Measurements from ENCODE around the gene SOX1. TPM values are rescaled to one million over a fixed set of nuclear protein-coding genes. Genes with fewer than 3 reads are reported as not detected.

The SOX1 gene
- total RNA-seq, 4 donors from 2014 or later: 0.23 to 0.93 TPM; not detected in 2

- no peak for TF ChIP-seq POLR2AphosphoS5 (IDR thresholded peaks at IDR 0.05)
- no peak for TF ChIP-seq EP300 (IDR thresholded peaks at IDR 0.05)
- no peak for TF ChIP-seq POLR2A (IDR thresholded peaks at IDR 0.05)
- TF ChIP-seq CTCF (IDR thresholded peaks at IDR 0.05): no peak
- 0% methylated on average over 7 of the region's 32 CpGs; no CpG with 5 or more reads in 1 of the 2 donors for WGBS, 2 donors (ENCODE audit: low coverage in 1 of 2)
- Histone ChIP-seq H3K9me3 (no peaks in the 10 kb centered on the region), H3K27ac (no peak overlapping the region), H3K27me3 (peaks cover 100% of the 10 kb centered on the region), H3K4me1 (peaks cover 0 to 52% (median 2%) of the 10 kb centered on the region in 3 donors), H3K36me3 (no peaks in the 10 kb centered on the region), H3K4me3 (peak overlapping the region in 1 of 2 donors; percentile 34)
- no peak for ATAC-seq
Measured at GRCh38 chr13:112055915-112056269, 11.1 kb upstream of the SOX1 start.

DNA sequence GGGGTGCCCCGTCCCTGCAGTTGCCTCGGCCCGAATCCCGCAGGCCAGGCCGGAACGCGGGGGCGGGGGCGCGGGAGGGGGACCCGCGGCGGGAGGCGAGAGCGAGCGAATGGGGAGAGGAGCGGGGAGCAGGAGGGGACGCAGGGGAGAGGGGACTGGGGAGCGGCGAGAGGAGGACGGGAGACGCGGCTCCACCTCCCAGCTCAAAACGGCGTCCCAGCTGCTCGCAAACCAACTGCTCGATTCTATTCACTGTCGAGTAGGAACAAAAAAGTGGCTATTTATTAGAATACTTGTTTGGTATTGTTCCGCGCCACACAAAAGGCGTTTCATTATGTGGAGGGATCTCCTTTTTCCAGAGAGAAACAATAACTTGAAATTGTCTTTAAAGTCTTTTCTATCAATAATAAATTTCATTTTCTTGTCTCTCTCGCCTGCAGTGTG lies 10.6 kb upstream of the SOX1 start:
- Histone ChIP-seq H3K27me3 (peaks cover 100% of the 10 kb centered on the region), H3K4me1 (peaks cover 0 to 56% (median 2%) of the 10 kb centered on the region in 3 donors), H3K36me3 (no peaks in the 10 kb centered on the region), H3K27ac (no peak overlapping the region), H3K4me3 (peak overlapping the region in 1 of 2 donors; percentile 34), H3K9me3 (no peaks in the 10 kb centered on the region)
- TF ChIP-seq POLR2A (IDR thresholded peaks at IDR 0.05) (no peak), POLR2AphosphoS5 (IDR thresholded peaks at IDR 0.05) (no peak), EP300 (IDR thresholded peaks at IDR 0.05) (no peak), CTCF (IDR thresholded peaks at IDR 0.05) (no peak)
- no peak for ATAC-seq
- 0 to 3% methylated on average over 8 to 16 of the region's 32 CpGs for WGBS, 2 donors (ENCODE audit: low coverage in 1 of 2)

DNA sequence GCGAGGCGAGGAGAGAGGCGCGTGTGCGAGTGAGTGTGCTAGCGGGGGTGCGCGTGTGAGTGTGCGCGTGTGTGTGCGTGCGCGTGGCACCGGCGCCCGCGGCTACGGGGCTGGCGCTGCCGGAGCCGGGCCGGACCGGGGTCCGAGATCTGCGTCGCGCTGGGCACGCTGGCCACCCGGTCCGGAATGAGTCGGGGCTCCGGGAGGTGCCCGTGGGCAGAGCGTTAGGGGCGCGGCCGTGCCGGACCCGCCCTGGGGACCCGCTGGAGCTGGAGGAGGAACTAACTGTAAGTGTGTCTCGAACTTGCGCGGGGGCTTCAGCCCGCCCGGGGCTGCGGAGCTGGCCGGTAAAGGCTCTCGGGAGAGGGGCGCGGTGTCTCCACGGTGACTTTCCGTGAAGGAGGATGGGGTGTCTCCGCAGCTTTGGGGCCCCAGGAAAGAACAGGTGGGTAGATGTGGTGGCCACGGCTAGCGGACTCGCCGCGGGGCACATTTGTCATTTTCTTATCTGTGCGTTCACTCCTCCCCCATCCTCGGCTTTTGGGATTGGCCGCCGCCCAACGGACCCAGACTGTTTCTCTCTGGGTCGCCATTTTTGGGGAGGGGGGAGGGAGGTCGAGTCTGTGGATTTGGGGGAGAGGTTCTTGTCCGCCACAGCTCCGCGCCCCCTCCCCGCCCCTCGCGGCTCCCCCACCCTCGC lies 10.1 kb upstream of the SOX1 start:
- peaks cover 0 to 61% (median 2%) of the 10 kb centered on the region in 3 donors for H3K4me1 ChIP-seq
- no peaks in the 10 kb centered on the region for H3K9me3 ChIP-seq
- no peaks in the 10 kb centered on the region for H3K36me3 ChIP-seq
- 0% methylated on average over 10 of the region's 72 CpGs; no CpG with 5 or more reads in 1 of the 2 donors for WGBS, 2 donors (ENCODE audit: low coverage in 1 of 2)
- H3K27me3 ChIP-seq: peaks cover 100% of the 10 kb centered on the region
- TF ChIP-seq CTCF (IDR thresholded peaks at IDR 0.05) (no peak), POLR2AphosphoS5 (IDR thresholded peaks at IDR 0.05) (no peak), POLR2A (IDR thresholded peaks at IDR 0.05) (no peak), EP300 (IDR thresholded peaks at IDR 0.05) (no peak)
- no peak for ATAC-seq
- H3K4me3 ChIP-seq: peak overlapping the region in 1 of 2 donors; percentile 34
- H3K27ac ChIP-seq: no peak overlapping the region

GRCh38 chr13:112057439-112057735 lies 9.6 kb upstream of the SOX1 start:
- no peak for ATAC-seq
- Histone ChIP-seq H3K36me3 (no peaks in the 10 kb centered on the region), H3K4me1 (peaks cover 0 to 61% (median 2%) of the 10 kb centered on the region in 3 donors), H3K4me3 (peak overlapping the region in 1 of 2 donors; percentile 34), H3K27ac (no peak overlapping the region), H3K27me3 (peaks cover 100% of the 10 kb centered on the region), H3K9me3 (no peaks in the 10 kb centered on the region)
- WGBS, 2 donors (ENCODE audit: low coverage in 1 of 2): 4 to 11% methylated on average over 9 to 13 of the region's 25 CpGs
- TF ChIP-seq EP300 (IDR thresholded peaks at IDR 0.05) (no peak), CTCF (IDR thresholded peaks at IDR 0.05) (no peak), POLR2A (IDR thresholded peaks at IDR 0.05) (no peak), POLR2AphosphoS5 (IDR thresholded peaks at IDR 0.05) (no peak)

Data from gastroesophageal sphincter (tissue), 4 donors.